NCI-H1092 treated with DMSO at 0.1 percent for 48 hours (cell line): Measurements from ENCODE around the gene NIPSNAP2.
"Not testable (repeated sequence)": the region's sequence is repeated elsewhere in the genome, so short reads cannot be mapped to it uniquely, and the experiment has no call there.

ENCODE experiments used
- DNase-seq: peaks from one replicate; lab custom pipeline; 2025; lab: John Stamatoyannopoulos, UW

NIPSNAP2 gene

DNA sequence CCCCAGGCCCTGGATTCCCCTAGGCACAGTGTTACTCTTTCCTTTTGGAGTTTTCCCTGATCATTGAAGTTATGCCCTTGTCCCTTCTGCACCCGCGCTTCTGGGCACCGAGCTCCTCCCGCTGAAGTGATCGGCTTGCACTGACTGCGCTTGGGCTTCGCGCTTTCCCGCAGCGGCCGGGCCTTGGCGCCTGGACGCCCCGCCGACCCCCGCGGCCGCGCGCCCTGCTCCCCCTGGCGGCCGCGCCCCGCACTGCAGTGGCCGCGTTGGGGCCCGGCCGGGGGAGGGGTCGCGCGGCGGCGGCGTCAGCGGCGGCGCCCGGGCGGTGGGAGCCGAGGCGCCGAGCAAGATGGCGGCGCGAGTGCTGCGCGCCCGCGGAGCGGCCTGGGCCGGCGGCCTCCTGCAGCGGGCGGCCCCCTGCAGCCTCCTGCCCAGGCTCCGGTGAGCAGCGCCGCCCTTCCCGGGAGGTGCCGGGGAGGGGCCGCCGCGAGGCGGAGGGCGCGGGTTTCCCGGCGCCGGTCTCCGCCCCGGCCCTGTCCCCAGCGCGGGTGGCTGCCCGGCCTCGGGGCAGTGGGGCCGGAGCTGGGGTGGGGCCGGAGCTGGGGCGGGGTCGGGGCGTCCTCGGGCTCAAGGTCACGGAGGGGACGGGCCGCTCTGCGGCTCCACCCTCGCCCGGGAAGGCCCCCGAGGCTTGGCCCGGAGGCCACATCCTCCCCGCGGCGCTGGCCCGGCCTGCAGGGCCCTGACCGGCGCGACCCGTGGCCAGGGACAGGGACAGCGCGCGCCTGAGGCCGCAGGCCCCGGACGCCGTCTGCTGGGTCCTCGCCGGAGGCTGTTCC, at the start of gene NIPSNAP2:
Gene NIPSNAP2 (plus strand): TSS at position 325 of the 839 bp plus-strand sequence. CDS start 25 bp downstream, at position 350.
- DNase-seq: peak; percentile 71

DNA sequence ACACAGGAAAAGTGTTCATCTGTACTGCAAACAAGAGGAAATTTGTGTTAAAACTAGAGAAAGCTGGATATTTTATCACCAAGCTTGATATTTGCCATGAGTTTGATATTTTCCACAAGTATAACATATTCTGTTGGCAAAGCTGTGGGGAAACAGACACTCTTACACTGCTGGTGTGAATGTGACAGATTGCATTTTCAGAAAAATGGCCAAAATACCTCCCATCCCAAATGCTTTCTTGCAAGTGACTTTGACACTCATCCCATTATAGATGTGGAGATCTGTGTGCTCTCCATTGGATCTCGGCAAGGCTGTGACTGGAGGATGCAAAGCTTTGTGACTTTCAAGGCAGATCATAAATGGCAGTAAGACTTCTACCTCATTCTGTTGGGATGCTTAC, 46.6 kb upstream of the NIPSNAP2 start:
- DNase-seq: no peak

DNA sequence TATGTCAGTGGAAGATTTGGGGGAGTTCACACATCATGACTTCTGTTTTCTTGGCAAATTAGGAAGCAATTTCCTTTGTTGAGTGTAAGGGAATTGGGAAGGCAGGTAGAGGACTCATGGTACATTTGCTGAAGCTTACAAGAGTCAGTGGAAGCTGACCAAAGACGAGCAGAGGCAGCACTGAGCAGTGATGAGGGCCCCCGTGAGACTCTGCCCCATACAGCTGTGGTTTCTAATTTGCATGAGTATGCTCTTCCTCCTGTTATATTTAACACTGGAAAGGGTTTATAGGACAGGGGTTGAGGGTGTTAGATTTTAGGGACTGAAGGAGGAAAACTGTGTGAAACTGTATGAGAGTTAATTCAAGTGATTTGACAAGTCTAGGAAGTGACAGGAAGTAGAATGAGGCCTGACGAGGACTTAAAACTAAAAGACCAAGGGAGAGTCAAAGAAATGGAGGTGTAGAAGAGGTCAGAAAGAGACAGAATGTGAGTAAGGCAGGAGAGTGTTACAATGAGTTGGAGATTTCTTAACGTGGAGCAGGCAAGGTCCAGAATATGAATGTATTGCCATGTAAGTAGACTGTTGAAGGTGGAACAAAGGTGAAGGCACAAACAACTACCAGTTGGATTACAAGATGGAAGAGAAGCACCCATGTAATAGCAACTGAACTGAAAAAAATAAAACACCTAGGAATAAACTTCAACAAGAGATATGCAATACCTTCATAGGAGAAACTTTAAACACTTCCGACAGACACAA, 36.2 kb upstream of the NIPSNAP2 start:
- no peak for DNase-seq

DNA sequence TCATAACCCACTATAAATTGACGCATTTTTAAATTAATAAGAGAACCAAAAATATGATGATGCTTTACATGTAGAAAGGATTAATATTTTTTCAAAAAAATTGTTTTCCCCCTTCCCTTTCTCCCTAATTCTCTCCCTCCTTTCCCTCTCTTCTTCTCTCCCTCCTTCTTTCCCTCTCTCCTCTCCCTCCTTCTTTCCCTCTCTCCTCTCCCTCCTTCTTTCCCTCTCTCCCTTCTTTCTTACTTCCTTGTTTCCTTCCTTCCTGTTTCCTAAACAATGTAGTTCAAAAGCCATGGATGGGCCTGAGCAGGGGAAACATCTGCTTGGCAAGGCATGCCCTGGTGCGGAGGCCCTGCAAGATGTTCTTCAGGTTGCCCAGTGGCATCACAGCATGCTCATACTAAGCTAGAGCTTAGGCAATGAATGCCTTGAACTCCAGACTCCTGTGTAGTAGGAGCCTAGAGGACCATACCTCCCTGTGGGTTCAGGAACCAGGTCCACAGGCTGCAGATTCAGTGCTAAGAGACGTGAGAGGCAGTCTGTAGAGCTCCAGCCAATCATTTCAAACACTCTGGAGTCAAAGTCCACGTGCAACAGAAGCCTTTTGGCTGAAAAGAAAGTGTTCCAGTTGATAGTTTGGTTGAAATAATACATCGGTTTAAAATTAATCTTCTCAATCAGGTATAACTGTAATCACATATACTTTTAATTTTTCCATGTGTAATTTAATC, 32.8 kb upstream of the NIPSNAP2 start:
- DNase-seq: no peak

DNA sequence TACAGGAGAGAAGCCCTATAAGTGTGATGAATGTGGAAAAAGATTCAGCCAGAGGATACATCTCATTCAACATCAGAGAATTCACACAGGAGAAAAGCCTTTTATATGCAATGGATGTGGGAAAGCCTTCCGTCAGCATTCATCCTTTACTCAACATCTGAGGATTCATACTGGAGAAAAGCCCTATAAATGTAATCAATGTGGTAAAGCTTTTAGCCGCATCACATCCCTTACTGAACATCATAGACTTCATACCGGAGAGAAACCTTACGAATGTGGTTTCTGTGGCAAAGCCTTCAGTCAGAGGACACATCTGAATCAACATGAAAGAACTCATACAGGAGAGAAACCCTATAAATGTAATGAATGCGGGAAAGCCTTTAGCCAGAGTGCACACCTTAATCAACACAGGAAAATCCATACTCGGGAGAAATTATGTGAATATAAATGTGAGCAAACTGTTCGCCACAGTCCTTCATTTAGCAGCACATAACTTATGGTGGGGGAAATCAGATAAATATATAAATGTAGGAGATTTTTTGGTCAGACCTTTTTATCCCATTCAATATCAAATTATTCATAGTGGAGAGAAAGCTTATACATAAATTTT, 24.8 kb upstream of the NIPSNAP2 start:
- no peak for DNase-seq

DNA sequence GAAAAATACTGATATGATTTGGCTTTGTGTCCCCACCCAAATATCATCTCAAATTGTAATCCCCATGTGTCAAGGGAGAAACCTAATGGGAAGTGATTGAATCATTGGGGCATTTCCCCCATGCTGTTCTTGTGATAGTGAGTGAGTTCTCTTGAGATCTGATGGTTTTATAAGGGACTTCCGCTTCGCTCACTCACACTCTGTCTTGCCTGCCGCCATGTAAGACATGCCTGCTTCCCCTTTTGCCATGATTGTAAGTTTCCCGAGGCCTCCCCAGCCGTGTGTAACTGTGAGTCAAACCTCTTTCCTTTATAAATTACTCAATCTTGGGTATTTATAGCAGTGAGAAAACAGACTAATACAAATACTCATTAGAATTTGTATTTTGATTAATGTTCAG, 17.8 kb upstream of the NIPSNAP2 start:
- no peak for DNase-seq

DNA sequence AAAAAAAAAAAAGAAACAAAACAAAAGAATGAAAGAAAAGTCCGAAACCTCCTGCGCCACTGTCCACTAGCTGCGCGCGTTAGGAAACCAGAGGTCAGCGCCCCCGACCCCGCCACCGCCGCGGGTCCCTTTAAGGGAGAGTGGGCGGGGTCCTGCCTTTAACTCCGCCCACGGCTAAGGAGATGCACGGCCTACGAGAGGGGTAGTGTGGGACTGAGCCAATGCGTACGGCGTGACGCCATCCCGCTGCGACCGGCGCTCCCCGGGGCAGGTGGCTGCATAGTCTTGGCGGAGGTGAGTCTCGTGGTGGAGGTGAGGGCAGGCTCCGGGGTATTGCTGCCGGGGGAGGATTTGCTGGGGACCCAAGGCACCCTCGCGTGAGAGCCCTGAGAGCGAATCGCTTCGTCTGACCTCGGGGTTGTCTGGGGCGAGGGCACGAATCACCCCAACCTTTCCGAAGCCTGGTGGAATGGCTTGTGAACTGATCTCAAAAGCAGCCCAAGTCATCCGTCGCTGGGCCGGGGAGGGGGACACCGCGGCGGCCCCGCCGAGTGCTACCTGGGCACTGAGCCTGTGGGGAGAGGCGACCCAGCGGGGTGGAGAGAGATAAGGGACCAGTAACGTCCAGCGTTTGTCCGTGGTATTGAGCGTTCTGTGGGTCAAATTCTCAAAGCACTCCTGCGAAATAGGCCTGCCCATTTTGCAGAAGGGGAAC, 12.6 kb upstream of the NIPSNAP2 start, which contains the start of gene MRPS17:
Gene MRPS17 (plus strand): TSS at position 241 of the 715 bp plus-strand sequence. CDS start 1,319 bp downstream, outside the sequence.
- DNase-seq: peak; percentile 94

DNA sequence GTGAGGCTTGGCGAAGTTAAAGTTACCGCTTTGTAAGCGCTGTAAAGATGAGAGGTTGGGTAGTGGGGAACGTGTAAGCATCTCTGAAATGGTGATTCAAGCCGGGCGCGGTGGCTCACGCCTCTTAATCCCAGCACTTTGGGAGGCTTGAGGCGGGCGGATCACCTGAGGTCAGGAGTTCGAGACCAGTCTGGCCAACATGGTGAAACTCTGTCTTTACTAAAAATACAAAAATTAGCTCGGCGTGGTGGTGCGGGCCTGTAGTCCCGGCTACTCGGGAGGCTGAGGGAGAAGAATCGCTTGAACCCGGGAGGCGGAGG, 12.1 kb upstream of the NIPSNAP2 start:
- not testable (repeated sequence) for DNase-seq

DNA sequence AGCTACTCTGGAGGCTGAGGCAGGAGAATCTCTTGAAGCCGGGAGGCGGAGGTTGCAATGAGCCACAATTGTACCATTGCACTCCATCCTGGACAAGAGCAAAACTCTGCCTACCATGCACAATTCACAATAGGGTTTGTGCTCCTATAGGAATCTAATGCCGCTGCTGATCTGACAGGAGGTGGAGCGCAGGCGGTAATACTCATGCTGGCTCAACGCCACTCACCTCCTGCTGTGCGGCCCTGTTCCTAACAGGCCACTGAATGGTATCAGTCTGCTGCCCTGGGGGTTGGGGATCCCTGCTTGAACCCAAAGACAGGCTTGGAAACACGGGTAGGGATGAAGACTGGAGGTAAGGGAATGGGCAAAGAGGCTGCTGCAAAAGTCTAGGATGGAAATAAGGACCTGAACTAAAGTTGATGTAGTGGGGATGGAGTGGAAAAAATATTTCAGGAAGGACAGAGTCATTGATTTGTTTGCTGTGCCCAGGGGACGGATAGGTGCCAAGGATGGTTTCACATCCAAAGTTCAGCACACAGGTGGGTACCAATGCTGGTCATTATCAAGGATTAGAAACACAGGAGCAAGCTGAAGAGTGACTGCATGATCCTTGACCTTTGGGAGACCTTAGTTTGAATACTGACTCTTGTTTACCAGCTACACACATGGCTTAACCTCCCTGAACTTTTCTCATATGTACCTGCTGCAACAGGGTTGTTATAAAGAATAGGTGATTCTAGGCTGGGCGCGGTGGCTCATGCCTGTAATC, 10.5 kb upstream of the NIPSNAP2 start:
- no peak for DNase-seq

DNA sequence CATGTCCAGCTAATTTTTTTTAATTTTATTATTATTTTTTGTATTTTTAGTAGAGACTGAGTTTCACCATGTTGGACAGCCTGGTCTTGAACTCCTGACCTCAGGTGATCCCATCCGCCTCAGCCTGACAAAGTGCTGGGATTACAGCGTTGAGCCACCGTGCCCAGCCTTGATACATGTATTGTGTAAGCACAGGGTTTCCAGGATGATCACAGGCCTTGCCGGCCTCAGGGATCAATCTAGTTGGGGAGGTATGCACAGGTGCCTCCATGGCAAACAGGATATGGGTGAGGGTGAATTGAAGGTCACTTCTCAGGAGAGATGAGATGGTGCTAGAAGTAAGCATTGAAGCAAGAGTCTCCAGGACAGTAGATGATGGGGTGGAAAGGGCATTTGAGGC, 7.2 kb upstream of the NIPSNAP2 start:
- DNase-seq: no peak

DNA sequence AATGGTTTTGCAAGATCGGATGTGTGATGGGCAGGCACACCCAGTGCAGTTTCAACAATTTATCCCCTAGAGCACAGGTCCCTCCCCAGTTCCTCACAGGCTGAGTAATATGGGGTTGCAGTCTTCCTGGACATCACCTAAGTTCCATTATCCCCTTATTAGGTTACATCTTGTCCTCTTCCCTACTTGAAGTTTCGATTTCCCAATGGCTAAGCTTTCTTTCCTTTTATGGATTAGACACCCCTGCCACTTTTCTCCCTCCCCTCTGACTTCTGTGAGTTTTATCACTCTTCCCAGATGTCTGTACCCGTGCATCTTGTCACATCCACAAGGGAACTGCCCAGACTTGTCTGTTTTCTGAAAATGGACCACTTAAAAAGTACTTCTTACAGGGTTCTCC, 2.4 kb upstream of the NIPSNAP2 start:
- DNase-seq: no peak

DNA sequence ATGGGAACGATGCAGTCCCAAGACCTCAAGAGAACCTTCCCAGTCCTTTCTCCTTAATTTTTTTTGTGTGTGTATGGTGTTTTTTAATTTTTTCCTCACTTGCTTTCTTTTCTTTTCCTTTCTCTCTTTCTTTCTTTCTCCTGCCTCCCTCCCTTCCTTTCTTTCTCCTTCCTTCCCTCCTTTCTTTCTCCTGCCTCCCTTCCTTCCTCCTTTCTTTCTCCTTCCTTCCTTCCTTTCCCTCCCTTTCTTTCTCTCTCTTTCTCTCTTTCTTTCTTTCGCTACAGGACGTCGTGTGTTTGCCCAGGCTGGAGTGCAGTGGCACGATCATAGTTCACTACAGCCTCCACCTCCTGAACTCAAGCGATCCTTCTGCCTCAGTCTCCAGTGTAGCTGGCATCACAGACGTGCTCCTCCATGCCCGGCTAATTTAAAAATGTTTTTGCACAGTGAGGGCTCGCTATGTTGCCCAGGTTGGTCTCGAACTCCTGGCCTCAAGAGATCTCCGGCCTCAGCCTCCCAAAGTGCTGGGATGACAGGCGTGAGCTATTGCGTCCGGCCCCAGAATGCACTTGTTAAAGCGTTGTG, 709 bp upstream of the NIPSNAP2 start:
- DNase-seq: no peak

DNA sequence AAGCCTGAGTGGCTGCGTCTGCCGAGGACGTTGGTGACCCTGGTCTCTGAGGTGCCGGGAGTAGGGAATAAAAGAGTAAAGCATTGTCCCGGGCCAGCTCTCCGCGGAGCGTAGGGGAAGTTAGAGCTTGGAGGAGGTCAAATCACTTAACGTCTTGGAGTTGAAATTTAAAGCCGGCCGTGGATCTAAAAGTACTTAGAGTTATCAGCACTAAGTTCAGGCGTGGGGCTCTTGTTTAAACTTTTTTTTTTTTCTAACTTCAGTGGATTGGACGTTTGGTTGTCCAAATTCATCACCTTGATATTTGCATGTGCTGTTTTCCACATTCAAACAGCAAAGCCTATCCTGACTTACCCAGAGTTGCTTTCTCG, 700 bp downstream of the NIPSNAP2 start:
- DNase-seq: peak; percentile 32

DNA sequence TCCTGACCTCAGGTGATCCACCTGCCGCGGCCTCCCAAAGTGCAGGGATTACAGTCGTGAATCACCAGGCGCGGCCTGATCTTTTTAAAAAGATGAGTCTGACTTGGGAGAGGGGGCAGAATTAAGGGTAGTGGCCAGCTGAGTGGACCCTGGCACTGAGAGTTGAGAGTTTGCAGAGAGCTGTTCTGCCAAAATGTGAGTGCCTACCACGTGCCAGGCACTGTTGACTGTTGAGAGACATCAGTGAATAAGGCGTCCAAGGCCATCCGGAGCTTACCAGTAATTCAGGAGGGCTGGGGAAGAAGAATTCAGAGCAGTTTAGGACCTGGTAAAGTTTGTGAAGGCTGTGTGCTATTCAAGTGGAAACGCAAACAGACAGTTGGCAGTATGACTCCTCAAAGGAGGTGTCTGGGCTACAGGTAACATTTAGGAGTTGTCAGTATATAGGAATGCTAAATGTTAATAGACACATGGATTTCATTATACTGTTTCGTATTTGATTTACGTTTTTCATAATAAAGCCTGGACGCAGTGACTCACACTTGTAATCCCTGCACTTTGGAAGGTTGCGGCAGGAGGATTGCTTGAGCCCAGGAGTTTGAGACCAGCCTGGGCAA, 1.5 kb downstream of the NIPSNAP2 start:
- no peak for DNase-seq

DNA sequence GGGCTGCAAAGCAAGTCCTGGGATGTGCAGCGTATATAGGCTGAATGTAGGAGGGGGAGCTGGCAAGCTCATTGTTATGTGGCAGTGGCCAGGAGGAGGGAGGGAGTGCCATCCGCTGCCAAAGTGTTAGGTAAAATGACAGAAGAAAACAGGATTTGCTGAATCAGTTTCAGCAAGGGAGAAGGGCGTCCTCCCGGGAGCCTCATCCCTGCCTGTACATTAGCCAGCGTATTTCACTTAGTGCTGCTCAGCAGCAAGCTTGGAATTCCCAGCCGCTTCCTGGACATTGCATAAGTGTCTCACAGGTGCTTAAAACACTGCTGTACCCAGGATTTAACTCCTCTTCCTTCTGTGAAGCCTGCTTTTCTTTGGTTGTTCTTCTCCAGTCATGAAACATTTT, 2.5 kb downstream of the NIPSNAP2 start:
- no peak for DNase-seq

DNA sequence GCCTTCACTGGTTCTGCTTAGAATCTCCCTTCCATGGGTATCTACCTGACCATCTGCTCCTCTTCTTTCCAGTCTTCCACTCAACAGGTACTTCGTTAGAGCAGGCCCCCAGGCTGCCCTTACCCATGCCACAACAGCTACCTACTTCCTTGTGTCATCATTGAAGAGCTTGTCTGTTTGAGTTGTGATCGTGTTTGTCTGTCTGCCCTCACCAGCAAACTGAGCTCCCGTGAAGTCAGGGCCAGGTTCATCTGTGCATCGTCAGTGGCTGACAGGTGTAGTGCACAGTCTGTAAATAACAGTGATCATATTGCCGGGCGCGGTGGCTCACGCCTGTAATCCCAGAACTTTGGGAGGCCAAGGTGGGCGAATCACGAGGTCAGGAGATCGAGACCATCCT, 5.0 kb downstream of the NIPSNAP2 start:
- DNase-seq: no peak

DNA sequence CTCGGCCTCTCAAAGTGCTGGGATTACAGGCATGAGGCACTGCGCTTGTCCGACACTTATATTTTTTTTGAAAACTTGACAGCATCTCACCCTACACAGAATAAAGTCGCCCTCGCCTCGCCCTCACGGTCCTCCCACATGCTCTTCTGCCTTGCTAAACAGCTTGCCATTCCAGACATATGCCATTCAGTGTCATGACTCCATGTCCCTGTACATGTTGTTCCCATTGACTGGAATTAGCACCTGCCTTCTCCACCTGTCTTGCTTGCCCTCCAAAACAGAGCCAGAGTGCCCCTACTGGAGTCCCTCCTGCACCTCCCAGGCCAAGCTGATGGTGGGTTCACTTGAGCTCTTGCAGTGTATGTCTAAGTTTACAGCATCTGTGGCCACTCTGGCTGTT, 6.2 kb downstream of the NIPSNAP2 start:
- DNase-seq: no peak

DNA sequence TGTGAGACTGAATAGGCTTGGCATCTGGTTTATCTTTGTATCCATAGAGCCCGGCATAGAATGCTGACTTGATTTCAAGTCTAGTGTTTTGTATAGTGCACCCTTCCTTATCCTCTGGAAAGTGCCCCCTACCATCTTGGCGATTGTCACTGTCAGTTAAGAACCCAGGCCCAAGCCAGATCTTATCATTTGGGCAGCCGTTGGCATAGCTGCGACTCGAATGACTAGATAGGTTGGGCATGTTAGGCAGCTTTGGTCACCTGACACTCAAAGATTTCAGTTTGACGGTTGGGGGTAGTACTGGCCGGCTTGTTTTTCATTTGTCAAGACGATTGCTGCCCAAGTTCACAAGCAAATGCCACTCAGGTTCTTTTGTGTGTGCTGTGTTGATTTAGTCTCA, 6.6 kb downstream of the NIPSNAP2 start:
- DNase-seq: no peak

DNA sequence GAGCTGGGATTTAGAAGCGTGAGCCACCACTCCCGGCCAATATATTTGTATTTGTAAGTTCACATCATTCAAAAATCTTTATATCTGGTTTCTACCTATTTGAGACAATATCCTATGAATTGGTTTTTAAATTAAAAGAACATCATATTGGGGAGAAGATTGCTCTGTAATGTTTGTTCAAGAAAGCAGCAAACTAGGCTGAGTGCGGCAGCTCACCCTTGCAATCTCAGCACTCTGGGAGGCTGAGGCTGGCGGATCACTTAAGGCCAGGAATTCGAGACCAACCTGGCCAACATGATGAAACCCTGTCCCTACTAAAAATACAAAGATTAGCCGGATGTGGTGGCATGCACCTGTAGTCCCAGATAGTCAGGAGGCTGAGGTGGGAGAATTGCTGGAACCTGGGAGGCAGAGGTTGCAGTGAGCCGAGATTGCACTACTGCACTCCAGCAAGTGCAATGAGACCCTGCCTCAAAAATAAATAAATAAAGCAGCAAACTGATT, 9.4 kb downstream of the NIPSNAP2 start:
- DNase-seq: no peak
